ENCODE measurements around the gene IRAK3. TPM values are rescaled to one million over a fixed set of nuclear protein-coding genes. Genes with fewer than 3 reads are reported as not detected.
A peak's percentile ranks its signal among the peaks of the same experiment; 100 is the strongest.
"Not testable (repeated sequence)": the region's sequence is repeated elsewhere in the genome, so short reads cannot be mapped to it uniquely, and the experiment has no call there.

The IRAK3 gene
- total RNA-seq, 1 donor from 2014 or later: 4.8 TPM

- TF ChIP-seq CTCF (IDR thresholded peaks at IDR 0.05; ENCODE audit: borderline replicate concordance): no peak
- H3K27me3 ChIP-seq (ENCODE audit: low read depth): no peaks in the 10 kb centered on the region
- peak overlapping the region; percentile 99 for H3K27ac ChIP-seq (replicated peaks)
- H3K9me3 ChIP-seq (replicated peaks): peaks cover 1% of the 10 kb centered on the region
- peak overlapping the region; percentile 90 for H3K4me3 ChIP-seq
- peaks cover 40% of the 10 kb centered on the region for H3K4me1 ChIP-seq
- intact Hi-C loops (cut with micrococcal nuclease): no loop called here
- no peak for DNase-seq
- no peaks in the 10 kb centered on the region for H3K36me3 ChIP-seq
Measured at GRCh38 chr12:66170606-66171005, 18.4 kb upstream of the IRAK3 start.

- H3K4me1 ChIP-seq; H3K9me3 ChIP-seq (replicated peaks); H3K27ac ChIP-seq (replicated peaks); H3K27me3 ChIP-seq (ENCODE audit: low read depth); DNase-seq; intact Hi-C loops (cut with micrococcal nuclease); H3K4me3 ChIP-seq; H3K36me3 ChIP-seq: not testable (repeated sequence)
Measured at GRCh38 chr12:66174391-66175325, 14.4 kb upstream of the IRAK3 start.

- Histone ChIP-seq H3K4me3 (no peak overlapping the region), H3K36me3 (no peaks in the 10 kb centered on the region), H3K27me3 (ENCODE audit: low read depth) (no peaks in the 10 kb centered on the region), H3K27ac (replicated peaks) (no peak overlapping the region), H3K9me3 (replicated peaks) (no peaks in the 10 kb centered on the region), H3K4me1 (no peaks in the 10 kb centered on the region)
- no peak for DNase-seq
- intact Hi-C loops (cut with micrococcal nuclease): no loop called here
- TF ChIP-seq CTCF (IDR thresholded peaks at IDR 0.05; ENCODE audit: borderline replicate concordance): no peak
Measured at GRCh38 chr12:66176105-66176900, 12.7 kb upstream of the IRAK3 start.

GRCh38 chr12:66182956-66183355 lies 6.1 kb upstream of the IRAK3 start:
- no peak for TF ChIP-seq CTCF (IDR thresholded peaks at IDR 0.05; ENCODE audit: borderline replicate concordance)
- Histone ChIP-seq H3K9me3 (replicated peaks) (no peaks in the 10 kb centered on the region), H3K4me1 (no peaks in the 10 kb centered on the region), H3K27ac (replicated peaks) (no peak overlapping the region), H3K36me3 (no peaks in the 10 kb centered on the region), H3K27me3 (ENCODE audit: low read depth) (peaks cover 13% of the 10 kb centered on the region), H3K4me3 (no peak overlapping the region)
- intact Hi-C loops (cut with micrococcal nuclease): no loop called here
- no peak for DNase-seq

GRCh38 chr12:66184822-66185221 lies 4.2 kb upstream of the IRAK3 start:
- H3K27ac ChIP-seq (replicated peaks); intact Hi-C loops (cut with micrococcal nuclease); H3K36me3 ChIP-seq: not testable (repeated sequence)

GRCh38 chr12:66187036-66187435 lies 2.0 kb upstream of the IRAK3 start:
- Histone ChIP-seq H3K9me3 (replicated peaks) (no peaks in the 10 kb centered on the region), H3K27me3 (ENCODE audit: low read depth) (peaks cover 26% of the 10 kb centered on the region), H3K4me3 (no peak overlapping the region), H3K4me1 (peaks cover 28% of the 10 kb centered on the region), H3K36me3 (no peaks in the 10 kb centered on the region), H3K27ac (replicated peaks) (peak overlapping the region; percentile 46)
- no peak for DNase-seq
- TF ChIP-seq CTCF (IDR thresholded peaks at IDR 0.05; ENCODE audit: borderline replicate concordance): no peak
- intact Hi-C loops (cut with micrococcal nuclease): no loop called here

More at GRCh38 chr12:66184822-66185221, 4.2 kb upstream of the IRAK3 start:
- H3K4me1 ChIP-seq; DNase-seq; H3K4me3 ChIP-seq; H3K9me3 ChIP-seq (replicated peaks): not testable (repeated sequence)
- peaks cover 31% of the 10 kb centered on the region for H3K27me3 ChIP-seq (ENCODE audit: low read depth)
